Body of pancreas (tissue), 4 donors: ENCODE results near the gene OIT3.

Source experiments
- POLR2A ChIP-seq, 3 donors: fragments of 450-650 bp; IDR thresholded peaks; one replicate each; pipeline ENCODE4 v1.6.1; 2016; ENCODE audit warnings: antibody characterized with exemption in 3 of 3, mild to moderate bottlenecking in 2 of 3
- TF ChIP-seq, protein P1 (sequence below), 7 experiments: fragments of 450-650 bp in 4 of 7; fragments of 200-600 bp in 3 of 7; sonication (generic) in 3 of 7; IDR thresholded peaks; one replicate each; pipeline ENCODE4 v1.5.1; 2016 to 2019; ENCODE audit warnings: antibody characterized with exemption in 7 of 7

DNA sequence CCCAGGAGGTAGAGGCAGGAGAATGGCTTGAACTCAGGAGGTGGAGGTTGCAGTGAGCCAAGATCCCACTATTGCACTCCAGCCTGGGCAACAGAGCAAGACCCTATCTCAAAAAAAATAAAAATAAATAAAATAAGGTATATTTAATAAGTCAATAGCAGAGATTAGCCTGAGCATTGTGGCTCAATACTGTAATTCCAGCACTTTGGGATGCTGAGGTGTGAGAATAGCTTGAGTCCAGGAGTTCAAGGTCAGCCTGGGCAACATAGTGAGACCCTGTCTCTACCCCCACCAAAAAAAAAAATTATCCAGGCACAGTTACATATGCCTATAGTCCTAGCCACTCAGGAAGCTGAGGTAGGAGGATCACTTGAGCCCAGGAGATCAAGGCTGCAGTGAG is 38.4 kb upstream of the OIT3 start:
- TF ChIP-seq POLR2A (IDR thresholded peaks at IDR 0.05) = no peak
- TF ChIP-seq, protein P1, sequence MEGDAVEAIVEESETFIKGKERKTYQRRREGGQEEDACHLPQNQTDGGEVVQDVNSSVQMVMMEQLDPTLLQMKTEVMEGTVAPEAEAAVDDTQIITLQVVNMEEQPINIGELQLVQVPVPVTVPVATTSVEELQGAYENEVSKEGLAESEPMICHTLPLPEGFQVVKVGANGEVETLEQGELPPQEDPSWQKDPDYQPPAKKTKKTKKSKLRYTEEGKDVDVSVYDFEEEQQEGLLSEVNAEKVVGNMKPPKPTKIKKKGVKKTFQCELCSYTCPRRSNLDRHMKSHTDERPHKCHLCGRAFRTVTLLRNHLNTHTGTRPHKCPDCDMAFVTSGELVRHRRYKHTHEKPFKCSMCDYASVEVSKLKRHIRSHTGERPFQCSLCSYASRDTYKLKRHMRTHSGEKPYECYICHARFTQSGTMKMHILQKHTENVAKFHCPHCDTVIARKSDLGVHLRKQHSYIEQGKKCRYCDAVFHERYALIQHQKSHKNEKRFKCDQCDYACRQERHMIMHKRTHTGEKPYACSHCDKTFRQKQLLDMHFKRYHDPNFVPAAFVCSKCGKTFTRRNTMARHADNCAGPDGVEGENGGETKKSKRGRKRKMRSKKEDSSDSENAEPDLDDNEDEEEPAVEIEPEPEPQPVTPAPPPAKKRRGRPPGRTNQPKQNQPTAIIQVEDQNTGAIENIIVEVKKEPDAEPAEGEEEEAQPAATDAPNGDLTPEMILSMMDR (IDR thresholded peaks at IDR 0.05) = no peak
